H54 (cell line): Measurements from ENCODE around the gene AMPD2.
A peak's percentile ranks its signal among the peaks of the same experiment; 100 is the strongest.

Experiments
- DNase-seq: peaks from one replicate; pipeline ENCODE4 v3.0.0; 2011; ENCODE audit warnings: low spot score, mixed read lengths; ENCODE audit not compliant: insufficient read length
- FAIRE-seq: peaks from 3 replicates; lab custom pipeline; 2011; peaks lifted over from hg19 to GRCh38; lab: Jason Lieb, UNC
- POLR2A ChIP-seq: IDR thresholded peaks from 2 replicates; pipeline ENCODE4 v1.6.1; 2011; ENCODE audit warnings: low read depth, mild to moderate bottlenecking, low read length

The AMPD2 gene

DNA sequence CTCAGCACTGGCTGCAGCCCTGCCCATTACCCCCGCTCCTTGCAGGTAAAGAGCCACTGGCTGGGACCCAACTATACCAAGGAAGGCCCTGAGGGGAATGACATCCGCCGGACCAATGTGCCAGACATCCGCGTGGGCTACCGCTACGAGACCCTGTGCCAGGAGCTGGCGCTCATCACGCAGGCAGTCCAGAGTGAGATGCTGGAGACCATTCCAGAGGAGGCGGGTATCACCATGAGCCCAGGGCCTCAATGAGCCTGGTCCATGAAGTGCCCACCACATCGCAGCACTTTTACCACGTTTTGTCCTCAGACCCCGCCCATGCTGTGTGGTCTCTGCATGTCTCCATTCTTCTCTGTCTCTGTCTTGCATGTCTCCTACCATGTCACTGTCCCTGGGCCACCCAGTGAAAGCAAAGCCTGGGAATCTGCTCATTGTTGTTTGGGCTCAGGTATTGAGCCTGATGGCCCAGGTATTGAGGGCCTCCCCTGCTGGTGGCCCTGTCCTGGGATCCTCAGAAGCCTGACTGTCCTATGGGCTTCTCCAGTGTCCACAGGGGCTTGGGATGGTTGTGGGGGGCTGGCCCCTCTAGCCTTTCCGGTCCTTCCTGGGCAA is 11.4 kb downstream of the AMPD2 start:
- FAIRE-seq (no peak), DNase-seq (no peak)
- TF ChIP-seq POLR2A, result no peak

- no peak for FAIRE-seq
- no peak for TF ChIP-seq POLR2A
- no peak for DNase-seq
Observed at GRCh38 chr1:109631513-109632505, 12.2 kb downstream of the AMPD2 start.

- TF ChIP-seq POLR2A, result no peak
- DNase-seq (no peak), FAIRE-seq (no peak)
Observed at GRCh38 chr1:109632671-109633346, 13.2 kb downstream of the AMPD2 start.

DNA sequence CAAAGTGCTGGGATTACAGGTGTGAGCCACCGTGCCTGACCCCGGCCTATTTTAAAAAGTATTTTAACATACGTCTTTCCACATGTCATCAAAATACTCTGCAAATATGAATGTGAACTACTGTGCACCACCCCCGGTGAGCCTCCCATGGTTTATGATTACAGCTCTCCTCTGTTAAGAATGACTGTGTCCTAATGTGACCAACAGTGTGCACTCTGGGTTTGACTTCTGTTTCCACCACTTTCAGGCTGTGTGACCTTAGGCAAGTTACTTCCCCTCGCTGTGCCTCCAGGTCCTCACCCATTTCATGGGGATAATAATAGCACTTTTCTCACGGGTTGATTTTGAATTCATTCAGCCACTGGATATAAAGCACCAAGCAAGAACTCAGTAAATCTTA is 14.7 kb downstream of the AMPD2 start:
- no peak for FAIRE-seq
- no peak for TF ChIP-seq POLR2A
- no peak for DNase-seq

GRCh38 chr1:109634771-109635750 is 15.4 kb downstream of the AMPD2 start:
- FAIRE-seq (no peak), DNase-seq (no peak)
- TF ChIP-seq POLR2A, result no peak

GRCh38 chr1:109635862-109636200 is 16.2 kb downstream of the AMPD2 start:
- TF ChIP-seq POLR2A, result no peak
- FAIRE-seq, result no peak

GRCh38 chr1:109636201-109636952 is 16.7 kb downstream of the AMPD2 start:
- FAIRE-seq, result no peak

More at GRCh38 chr1:109635862-109636200, 16.2 kb downstream of the AMPD2 start:
- DNase-seq, result no peak

DNA sequence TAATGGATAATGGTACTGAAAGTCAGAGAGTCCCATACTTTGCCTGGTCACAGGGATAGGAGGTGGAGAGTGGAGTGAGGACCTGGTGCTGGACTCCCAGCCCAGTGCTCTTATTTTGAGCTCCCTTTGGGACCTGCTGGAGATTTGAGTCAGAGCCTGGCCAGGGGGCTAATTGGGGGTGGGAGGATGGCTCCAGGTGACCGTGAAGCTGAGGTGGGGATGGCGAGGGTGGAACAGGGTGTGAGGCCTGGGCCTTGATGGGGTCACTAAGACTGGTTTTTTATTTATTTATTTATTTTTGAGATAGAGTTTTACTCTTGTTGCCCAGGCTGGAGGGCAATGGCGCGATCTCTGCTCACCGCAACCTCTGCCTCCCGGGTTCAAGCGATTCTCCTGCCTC is 17.8 kb downstream of the AMPD2 start:
- no peak for DNase-seq
- no peak for FAIRE-seq
- TF ChIP-seq POLR2A, result no peak

More at GRCh38 chr1:109636201-109636952, 16.7 kb downstream of the AMPD2 start:
- DNase-seq, result no peak
- no peak for TF ChIP-seq POLR2A

- DNase-seq, result no peak
- no peak for FAIRE-seq
- no peak for TF ChIP-seq POLR2A
Observed at GRCh38 chr1:109639063-109639840, 19.6 kb downstream of the AMPD2 start.

- DNase-seq (no peak), FAIRE-seq (no peak)
- no peak for TF ChIP-seq POLR2A
Observed at GRCh38 chr1:109639841-109640184, 20.2 kb downstream of the AMPD2 start.

DNA sequence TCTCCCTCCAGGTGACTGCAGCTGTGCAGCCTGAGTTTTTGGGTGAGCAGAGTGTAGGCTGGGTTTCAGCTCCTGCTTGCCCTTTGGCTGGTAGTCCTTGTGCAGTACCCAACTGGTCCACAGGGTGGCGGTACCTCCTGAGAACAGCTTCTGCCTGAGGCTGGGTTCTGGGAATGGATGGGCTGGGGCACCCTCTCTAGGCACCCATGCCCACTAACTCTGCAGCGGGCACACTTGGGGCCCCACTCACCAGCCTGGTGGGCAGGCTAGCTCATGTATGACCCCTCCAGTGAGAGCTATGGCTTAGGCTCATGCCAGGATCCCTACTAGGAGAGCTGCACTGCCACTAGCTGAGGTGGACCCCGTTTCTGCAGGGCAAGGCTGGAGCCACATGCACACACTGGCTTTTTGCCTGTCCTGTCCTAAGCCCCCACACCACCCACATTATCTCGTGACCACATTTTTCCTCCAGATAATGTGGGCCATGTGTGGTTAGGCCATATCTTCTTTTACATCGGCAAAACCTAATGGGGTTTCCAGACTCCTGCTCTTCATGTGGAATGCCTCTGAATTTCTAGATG is 20.7 kb downstream of the AMPD2 start:
- FAIRE-seq, result peak; percentile 33
- TF ChIP-seq POLR2A, result no peak
- DNase-seq, result peak; percentile 69
